Hepatocyte (in vitro differentiated cells): ENCODE data around the gene KLRK1. TPM values are rescaled to one million over a fixed set of nuclear protein-coding genes. Genes with fewer than 3 reads are reported as not detected.
"Not testable (repeated sequence)": the region's sequence is repeated elsewhere in the genome, so short reads cannot be mapped to it uniquely, and the experiment has no call there.

Experiments
- DNase-seq: peaks from one replicate; pipeline ENCODE4 v3.0.0-alpha.2; 2016; ENCODE audit warnings: low spot score
- H2AFZ ChIP-seq: fragments of 200-600 bp; sonication (generic); 2 replicates; pipeline ENCODE4 v1.6.0; 2016; ENCODE audit warnings: antibody characterized with exemption, mild to moderate bottlenecking
- H3K27ac ChIP-seq: fragments of 200-600 bp; sonication (generic); 2 replicates; pipeline ENCODE4 v1.5.1; 2016; ENCODE audit warnings: mild to moderate bottlenecking
- H3K27me3 ChIP-seq: fragments of 200-600 bp; sonication (generic); 2 replicates; pipeline ENCODE4 v1.6.1; 2016
- H3K36me3 ChIP-seq: fragments of 200-600 bp; sonication (generic); replicated peaks from 2 replicates; pipeline ENCODE4 v1.5.1; 2016; ENCODE audit warnings: low read depth; ENCODE audit not compliant: insufficient read depth
- H3K4me1 ChIP-seq: fragments of 200-600 bp; sonication (generic); 2 replicates; pipeline ENCODE4 v1.5.1; 2016; ENCODE audit warnings: mild to moderate bottlenecking, moderate library complexity; ENCODE audit not compliant: insufficient read depth
- H3K4me2 ChIP-seq: fragments of 200-600 bp; sonication (generic); 2 replicates; pipeline ENCODE4 v1.6.0; 2016
- H3K4me3 ChIP-seq: fragments of 200-600 bp; sonication (generic); 2 replicates; pipeline ENCODE4 v1.5.1; 2016; ENCODE audit warnings: mild to moderate bottlenecking
- H3K79me2 ChIP-seq: fragments of 200-600 bp; sonication (generic); 2 replicates; pipeline ENCODE4 v1.6.0; 2017; ENCODE audit warnings: mild to moderate bottlenecking
- H3K9me2 ChIP-seq: fragments of 200-600 bp; sonication (generic); replicated peaks from 2 replicates; pipeline ENCODE4 v1.6.0; 2017; ENCODE audit warnings: mild to moderate bottlenecking; ENCODE audit not compliant: insufficient read depth
- H3K9me3 ChIP-seq: fragments of 200-600 bp; sonication (generic); 2 replicates; pipeline ENCODE4 v1.5.1; 2016; ENCODE audit warnings: low read depth, mild to moderate bottlenecking
- H4K20me1 ChIP-seq: fragments of 200-600 bp; sonication (generic); 2 replicates; pipeline ENCODE4 v1.6.0; 2016; ENCODE audit warnings: mild to moderate bottlenecking; ENCODE audit not compliant: insufficient read depth, poor library complexity, severe bottlenecking
- CTCF ChIP-seq: fragments of 200-600 bp; sonication (generic); IDR thresholded peaks from 2 replicates; pipeline ENCODE4 v1.5.1; 2016; ENCODE audit warnings: antibody characterized with exemption, mild to moderate bottlenecking; ENCODE audit not compliant: poor library complexity
- EZH2 ChIP-seq: fragments of 200-600 bp; sonication (generic); IDR thresholded peaks from 2 replicates; pipeline ENCODE4 v1.6.1; 2016; ENCODE audit warnings: antibody characterized with exemption, mild to moderate bottlenecking, borderline replicate concordance
- EZH2phosphoT487 ChIP-seq: fragments of 200-600 bp; sonication (generic); IDR thresholded peaks from one replicate; pipeline ENCODE4 v1.6.1; 2018; ENCODE audit warnings: antibody characterized with exemption, mild to moderate bottlenecking, low read depth, moderate library complexity; ENCODE audit not compliant: unreplicated experiment, severe bottlenecking
- WGBS: methylation state at CpG from one replicate; pipeline ENCODE4 v1.1.6; 2016; ENCODE audit warnings: low lambda C conversion rate; ENCODE audit errors: missing lambda C conversion rate; 5-methylcytosine and 5-hydroxymethylcytosine counted together
- polyA plus RNA-seq: library from polyadenylated mRNA; unstranded; fragments of >200 nt; fragmentation: Nextera tagmentation; extraction: Ambion mirVana; gene quantifications from 2 replicates; pipeline ENCODE4 v1.2.1, GENCODE V29; 2016
- total RNA-seq: library from RNA; depleted of rRNA; stranded (reverse); fragments of >200 nt; gene quantifications from 2 replicates; pipeline ENCODE4 v1.2.3, GENCODE V29; 2014

The KLRK1 gene
- total and polyA plus RNA-seq, 2 experiments from 2014 or later = 0.23 TPM; not detected in 1

GRCh38 chr12:10354071-10354470, 35.8 kb downstream of the KLRK1 start:
- H3K4me2 ChIP-seq = no peak overlapping the region
- DNase-seq = no peak
- no peaks in the 10 kb centered on the region for H3K9me3 ChIP-seq
- H3K9me2 ChIP-seq = no peaks in the 10 kb centered on the region
- no peak overlapping the region for H3K27ac ChIP-seq
- H3K36me3 ChIP-seq = no peaks in the 10 kb centered on the region
- no peak overlapping the region for H2AFZ ChIP-seq
- H3K4me3 ChIP-seq = no peak overlapping the region
- no peaks in the 10 kb centered on the region for H3K79me2 ChIP-seq
- no peaks in the 10 kb centered on the region for H3K4me1 ChIP-seq
- no peak for TF ChIP-seq CTCF
- TF ChIP-seq EZH2phosphoT487 = no peak
- TF ChIP-seq EZH2 = no peak
- H3K27me3 ChIP-seq = no peaks in the 10 kb centered on the region
- no peaks in the 10 kb centered on the region for H4K20me1 ChIP-seq
- WGBS = 58% methylated on average over 4 of the region's 4 CpGs

DNA sequence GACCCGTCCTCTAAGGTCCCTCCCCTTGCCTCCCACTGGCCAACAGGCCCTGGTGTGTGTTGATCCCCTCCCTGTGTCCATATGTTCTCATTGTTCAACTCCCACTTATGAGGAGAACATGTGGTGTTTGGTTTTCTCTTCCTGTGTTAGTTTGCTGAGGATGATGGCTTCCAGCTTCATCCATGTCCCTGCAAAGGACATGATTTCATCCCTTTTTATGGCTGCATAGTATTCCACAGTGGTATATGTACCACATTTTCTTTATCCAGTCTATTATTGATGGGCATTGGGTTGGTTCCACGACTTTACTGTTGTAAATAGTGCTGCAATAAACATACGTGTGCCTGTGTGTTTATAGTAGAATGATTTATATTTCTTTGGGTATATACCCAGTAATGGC, 38.4 kb downstream of the KLRK1 start:
- not testable (repeated sequence) for H2AFZ ChIP-seq, H3K27me3 ChIP-seq, H3K4me2 ChIP-seq, DNase-seq, H3K27ac ChIP-seq, H3K9me3 ChIP-seq, H3K4me3 ChIP-seq, H3K9me2 ChIP-seq, H4K20me1 ChIP-seq, H3K4me1 ChIP-seq, H3K79me2 ChIP-seq, H3K36me3 ChIP-seq
- 58% methylated on average over 3 of the region's 3 CpGs for WGBS

DNA sequence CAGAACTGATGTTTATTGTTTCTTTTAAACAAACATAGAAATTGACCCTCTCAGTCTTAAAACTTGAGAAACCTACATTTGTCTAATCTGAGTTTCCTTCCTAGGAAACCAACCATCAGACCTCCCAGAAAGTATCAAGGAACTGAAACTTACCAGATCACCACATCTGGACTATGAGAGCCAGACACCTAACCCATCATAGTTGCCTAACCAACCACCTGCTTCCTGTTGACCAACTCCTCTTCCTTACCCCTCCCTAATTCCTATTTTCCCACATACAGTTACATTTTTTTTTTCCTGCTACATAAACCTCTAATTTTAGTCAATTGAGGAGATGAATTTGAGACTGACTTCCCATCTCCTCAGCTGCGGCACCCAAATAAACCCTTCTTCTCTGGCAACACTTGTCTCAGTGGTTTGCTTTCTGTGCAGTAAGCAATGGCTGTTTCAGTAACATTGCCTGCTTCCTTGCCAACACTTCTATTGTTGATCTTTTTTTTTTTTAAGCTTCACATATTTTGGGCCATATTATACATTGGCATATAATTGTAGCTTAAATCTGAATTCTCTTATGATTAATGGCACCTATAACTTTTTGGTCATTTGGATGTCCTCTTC, 47.8 kb downstream of the KLRK1 start:
- Histone ChIP-seq H2AFZ (no peak overlapping the region), H3K9me2 (no peaks in the 10 kb centered on the region), H3K27me3 (no peaks in the 10 kb centered on the region), H3K9me3 (no peaks in the 10 kb centered on the region), H3K4me3 (no peak overlapping the region), H3K4me1 (no peaks in the 10 kb centered on the region), H3K79me2 (no peaks in the 10 kb centered on the region), H3K4me2 (no peak overlapping the region), H3K27ac (no peak overlapping the region), H4K20me1 (no peaks in the 10 kb centered on the region), H3K36me3 (no peaks in the 10 kb centered on the region)
- WGBS = 93% methylated on average over 1 of the region's 1 CpG
- no peak for TF ChIP-seq EZH2
- TF ChIP-seq CTCF = no peak
- no peak for TF ChIP-seq EZH2phosphoT487
- DNase-seq = no peak

DNA sequence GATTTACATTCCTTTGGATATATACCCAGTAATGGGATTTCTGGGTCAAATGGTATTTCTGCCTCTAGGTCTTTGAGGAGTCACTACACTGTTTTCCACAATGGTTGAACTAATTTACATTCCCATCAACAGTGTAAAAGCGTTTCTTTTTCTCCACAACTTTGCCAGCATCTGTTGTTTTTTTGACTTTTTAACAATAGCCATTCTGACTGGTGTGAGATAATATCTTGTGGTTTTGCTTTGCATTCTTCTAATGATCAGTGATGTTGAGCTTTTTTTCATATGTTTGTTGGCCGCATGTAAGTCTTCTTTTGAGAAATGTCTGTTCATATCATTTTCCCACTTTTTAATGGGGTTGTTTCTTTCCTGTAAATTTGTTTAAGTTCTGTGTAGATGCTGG, 48.9 kb downstream of the KLRK1 start:
- 88% methylated on average over 2 of the region's 2 CpGs for WGBS
- H3K4me2 ChIP-seq, H3K36me3 ChIP-seq, H4K20me1 ChIP-seq, H3K27ac ChIP-seq, H2AFZ ChIP-seq, H3K79me2 ChIP-seq, H3K9me2 ChIP-seq, H3K4me1 ChIP-seq, H3K27me3 ChIP-seq, H3K4me3 ChIP-seq, H3K9me3 ChIP-seq, DNase-seq: not testable (repeated sequence)
